K562 (cell line): ENCODE data around the gene GEMIN4.

ENCODE experiments used
- CTCF ChIP-seq, 3 experiments: IDR thresholded peaks in 2 of 3; conservative IDR thresholded peaks in 1 of 3; 2 replicates each; pipeline ENCODE4 v1.5.1; 2011 to 2012; ENCODE audit warnings: low read length in 3 of 3, mild to moderate bottlenecking in 3 of 3, control low read depth in 2 of 3, improper control_type of control experiment in 1 of 3, inconsistent platforms in 1 of 3, low read depth in 1 of 3, mixed read lengths in 1 of 3, moderate library complexity in 1 of 3; ENCODE audit not compliant: insufficient read depth in 2 of 3
- EP300 ChIP-seq: IDR thresholded peaks from 2 replicates; pipeline ENCODE4 v1.6.1; 2012; ENCODE audit warnings: low read length, improper control_type of control experiment
- MAFK ChIP-seq: IDR thresholded peaks from 2 replicates; pipeline ENCODE4 v1.6.1; 2011; ENCODE audit warnings: low read length, improper control_type of control experiment
- NBN ChIP-seq: fragments of 450-650 bp; IDR thresholded peaks from 2 replicates; pipeline ENCODE4 v1.6.1; 2016; ENCODE audit warnings: low read depth, mild to moderate bottlenecking
- RFX1 ChIP-seq: fragments of 450-650 bp; IDR thresholded peaks from 2 replicates; pipeline ENCODE4 v1.6.1; 2016; ENCODE audit warnings: mild to moderate bottlenecking, moderate library complexity
- SIN3B ChIP-seq: fragments of 450-650 bp; IDR thresholded peaks from 2 replicates; pipeline ENCODE4 v1.6.1; 2017; ENCODE audit warnings: low read depth, mild to moderate bottlenecking, moderate library complexity
- SMARCB1 ChIP-seq: IDR thresholded peaks from 2 replicates; pipeline ENCODE4 v1.6.1; 2011; ENCODE audit warnings: improper control_type of control experiment, low read depth; ENCODE audit not compliant: insufficient read length
- SMC3 ChIP-seq: conservative IDR thresholded peaks from 2 replicates; pipeline ENCODE4 v1.6.1; 2011; ENCODE audit warnings: low read depth, low read length, improper control_type of control experiment; ENCODE audit not compliant: insufficient read depth
- SNRNP70 ChIP-seq: fragments of 200-400 bp; formaldehyde crosslinking; optimal IDR thresholded peaks from 2 replicates; pipeline ENCODE3; 2017; ENCODE audit warnings: low read depth, low read length
- TAF15 ChIP-seq: fragments of 200-400 bp; formaldehyde crosslinking; IDR thresholded peaks from 2 replicates; pipeline ENCODE4 v1.6.1; 2017; ENCODE audit warnings: mild to moderate bottlenecking, low read depth, low read length, moderate library complexity
- ZFX ChIP-seq: sonication (generic); formaldehyde crosslinking; IDR thresholded peaks from 2 replicates; pipeline ENCODE4 v1.8.0; 2022; ENCODE audit warnings: mild to moderate bottlenecking, missing genetic modification reagents, moderate library complexity

- TF ChIP-seq CTCF (IDR thresholded peaks at IDR 0.05 in 2 of 3, conservative IDR thresholded peaks at IDR 0.05 in 1 of 3; ENCODE audit: insufficient read depth in 2 of 3, low read depth in 1 of 3, low read length in 3 of 3), result no peak
- no peak for TF ChIP-seq EP300
- TF ChIP-seq SIN3B, result no peak
- TF ChIP-seq SMARCB1, result no peak
- no peak for TF ChIP-seq NBN
- no peak for TF ChIP-seq MAFK
- TF ChIP-seq TAF15, result no peak
- TF ChIP-seq ZFX (CRISPR knock-in tag), result no peak
- no peak for TF ChIP-seq SMC3
- no peak for TF ChIP-seq SNRNP70
- no peak for TF ChIP-seq RFX1
Observed at GRCh38 chr17:760371-760770, 8.3 kb upstream of the GEMIN4 start.
